Retina (tissue), 1 donor: ENCODE measurements around the gene TRA2B.
"Not testable (repeated sequence)": the region's sequence is repeated elsewhere in the genome, so short reads cannot be mapped to it uniquely, and the experiment has no call there.

Experiments used
- DNase-seq: peaks from one replicate; pipeline ENCODE4 v3.0.0-alpha.2; 2016

The TRA2B gene

GRCh38 chr3:185926445-185926844 lies 11.4 kb downstream of the TRA2B start:
- no peak for DNase-seq

GRCh38 chr3:185925353-185925752 lies 12.5 kb downstream of the TRA2B start:
- no peak for DNase-seq

DNA sequence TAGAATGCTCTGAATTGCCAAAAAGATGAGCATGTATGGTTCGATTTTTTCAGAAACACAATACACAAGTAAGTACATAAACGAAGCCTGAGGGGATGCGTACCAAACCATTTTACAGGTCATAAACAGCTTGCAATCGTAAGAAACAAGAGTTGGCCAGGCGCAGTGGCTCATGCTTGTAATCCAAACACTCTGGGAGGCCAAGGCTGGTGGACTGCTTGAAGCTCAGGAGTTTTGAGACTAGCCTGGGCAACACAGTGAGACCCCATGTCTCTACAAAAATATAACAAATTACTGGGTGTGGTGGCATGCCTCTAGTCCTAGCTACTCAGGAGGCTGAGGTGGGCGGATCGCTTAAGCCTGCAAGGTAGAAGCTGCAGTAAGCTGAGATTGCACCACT lies 13.4 kb downstream of the TRA2B start:
- DNase-seq = no peak

DNA sequence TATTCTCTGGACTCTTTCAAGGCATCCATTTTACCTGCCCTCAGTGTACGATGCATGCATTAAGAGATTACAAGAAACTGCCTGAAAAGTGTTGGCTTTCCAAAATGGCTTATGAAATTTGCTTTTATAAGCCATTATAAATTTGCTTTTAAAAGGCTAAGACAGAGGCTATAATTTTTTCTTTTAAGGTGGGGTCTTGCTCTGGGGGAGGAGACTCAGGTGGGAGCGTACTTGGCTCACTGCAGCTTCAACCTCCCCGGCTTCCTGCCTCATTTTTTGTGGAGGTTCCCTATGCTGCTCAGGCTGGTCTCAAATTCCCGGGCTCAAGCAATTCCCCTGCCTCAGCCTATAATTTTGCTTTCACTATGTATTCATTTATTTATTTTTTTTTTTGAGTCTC lies 17.6 kb downstream of the TRA2B start:
- DNase-seq = no peak

DNA sequence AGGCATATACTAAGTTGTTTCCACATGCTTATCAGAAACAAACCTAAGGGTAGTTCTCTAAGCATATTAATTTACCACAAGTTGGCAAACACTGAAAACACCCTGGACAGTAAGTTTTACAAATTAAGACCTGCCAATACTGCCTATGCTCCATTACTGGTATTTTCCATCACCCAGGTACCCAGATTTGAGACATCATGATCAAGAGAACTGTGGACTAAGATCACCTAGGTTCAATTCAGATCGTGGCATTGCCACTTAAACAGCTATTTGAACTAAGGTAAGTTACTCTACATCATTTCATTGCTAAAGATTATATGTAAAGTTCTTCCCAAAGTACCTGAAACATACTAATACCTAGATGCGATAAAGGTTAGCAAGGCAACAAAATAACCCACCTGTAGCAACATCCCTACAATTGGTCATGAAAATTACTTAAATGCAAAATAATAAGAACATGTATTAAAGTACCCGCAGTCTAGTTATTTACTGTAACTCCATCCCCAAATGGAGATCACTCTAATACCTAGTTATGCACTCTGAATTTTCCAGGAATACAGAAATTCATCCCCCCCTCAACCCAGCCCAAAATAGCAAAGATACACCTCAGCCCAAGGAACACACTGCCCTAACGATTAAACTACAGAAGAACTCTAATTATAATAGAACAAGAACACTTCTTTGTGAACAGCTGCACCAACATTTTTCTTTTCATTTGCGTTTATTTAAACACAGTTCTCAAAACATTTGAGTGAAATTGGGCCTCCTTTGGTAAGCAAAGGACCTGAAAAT lies 21.6 kb downstream of the TRA2B start:
- DNase-seq = no peak

DNA sequence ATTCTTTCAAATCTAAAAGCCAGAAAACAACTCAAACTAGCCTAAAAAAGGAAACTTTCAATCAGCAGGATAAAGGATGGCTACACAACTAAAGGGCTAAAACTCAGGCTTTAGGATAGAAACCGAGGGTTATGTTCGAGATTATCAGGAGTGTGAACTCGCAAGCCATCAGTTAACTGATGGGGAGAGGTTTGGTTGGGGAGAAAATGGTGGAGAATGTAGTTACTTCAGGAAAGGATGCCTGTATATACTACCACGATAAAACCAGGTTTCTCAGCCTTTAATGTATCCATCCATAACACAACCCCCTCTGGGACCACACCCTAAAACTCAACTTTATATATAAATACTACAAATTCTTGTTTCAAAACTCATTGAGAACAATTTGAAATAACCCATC lies 22.2 kb downstream of the TRA2B start:
- DNase-seq = no peak

DNA sequence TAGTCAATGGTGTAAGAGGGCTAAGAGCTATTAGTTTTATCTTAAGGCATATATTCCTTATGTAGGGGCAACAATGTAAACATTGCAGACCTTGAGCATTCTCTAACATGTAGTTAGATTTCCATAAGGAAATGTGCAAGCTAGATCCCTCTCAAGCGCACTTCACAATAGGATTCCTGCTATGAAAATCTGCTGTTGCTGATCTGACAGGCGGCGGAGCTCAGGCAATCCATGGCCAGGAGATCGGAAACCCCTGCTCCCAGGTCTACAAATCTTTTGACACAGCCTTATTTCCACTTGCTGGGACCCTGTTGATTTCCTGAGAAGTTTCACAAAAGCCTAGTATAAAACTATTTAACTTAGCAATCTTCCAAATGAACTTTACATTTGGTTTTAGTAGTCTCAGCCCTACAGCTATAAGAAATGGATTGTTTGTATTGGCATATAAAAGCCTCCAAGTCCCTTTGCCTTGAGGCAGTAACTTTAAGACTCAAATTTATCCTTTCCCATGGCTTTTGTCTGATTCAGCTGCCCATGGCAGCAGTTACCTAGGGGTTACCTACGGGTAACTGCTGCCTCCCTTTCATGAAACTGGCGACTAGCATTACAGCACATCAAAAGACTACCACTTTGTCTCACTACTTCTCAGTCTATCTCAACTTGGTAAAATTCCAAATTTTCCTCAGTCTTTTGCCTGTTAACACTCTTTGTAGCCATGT lies 22.7 kb downstream of the TRA2B start:
- DNase-seq = no peak

- no peak for DNase-seq
These were observed 24.6 kb downstream of the TRA2B start for GRCh38 chr3:185912929-185913901.

GRCh38 chr3:185912512-185912911 lies 25.3 kb downstream of the TRA2B start:
- DNase-seq = no peak

- DNase-seq = not testable (repeated sequence)
These were observed 26.8 kb downstream of the TRA2B start for GRCh38 chr3:185911076-185911448.

DNA sequence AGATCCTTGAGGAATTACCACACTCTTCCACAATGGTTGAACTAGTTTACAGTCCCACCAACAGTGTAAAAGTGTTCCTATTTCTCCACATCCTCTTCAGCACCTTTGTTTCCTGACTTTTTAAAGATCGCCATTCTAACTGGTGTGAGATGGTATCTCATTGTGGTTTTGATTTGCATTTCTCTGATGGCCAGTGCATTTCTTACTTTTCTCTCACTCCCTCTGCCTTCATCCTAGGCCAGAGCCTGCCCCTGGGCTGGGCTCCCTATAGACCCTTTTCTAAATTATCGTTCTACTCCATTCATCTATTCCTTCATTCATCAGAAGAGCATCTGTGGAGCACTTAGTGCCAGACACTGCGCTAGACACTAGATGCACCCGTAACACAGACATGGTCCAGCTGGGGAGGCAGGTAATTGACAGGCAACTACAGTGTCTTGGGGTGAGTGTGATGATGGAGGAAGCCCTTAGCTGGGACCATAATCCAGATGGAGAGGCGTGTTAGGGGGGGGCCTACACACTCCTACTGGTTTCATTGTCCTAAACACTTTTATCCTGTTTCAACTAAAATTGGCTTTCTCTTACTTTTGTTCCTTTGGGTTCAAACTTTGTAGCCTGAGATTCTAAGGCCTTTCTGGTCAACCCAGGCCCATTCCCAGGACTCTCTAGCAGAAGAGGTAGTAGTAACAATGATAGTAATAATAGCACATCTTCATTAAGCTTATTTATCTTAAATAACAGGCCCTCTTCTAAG lies 27.3 kb downstream of the TRA2B start:
- DNase-seq = not testable (repeated sequence)

DNA sequence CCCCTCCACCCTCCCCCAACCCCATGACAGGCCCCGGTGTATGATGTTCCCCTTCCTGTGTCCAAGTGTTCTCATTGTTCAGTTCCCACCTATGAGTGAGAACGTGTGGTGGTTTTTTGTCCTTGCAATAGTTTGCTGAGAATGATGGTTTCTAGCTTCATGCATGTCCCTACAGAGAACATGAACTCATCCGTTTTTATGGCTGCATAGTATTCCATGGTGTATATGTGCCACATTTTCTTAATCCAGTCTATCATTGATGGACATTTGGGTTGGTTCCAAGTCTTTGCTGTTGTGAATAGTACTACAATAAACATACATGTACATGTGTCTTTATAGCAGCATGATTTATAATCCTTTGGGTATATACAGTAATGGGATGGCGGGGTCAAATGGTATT lies 27.9 kb downstream of the TRA2B start:
- DNase-seq = not testable (repeated sequence)

DNA sequence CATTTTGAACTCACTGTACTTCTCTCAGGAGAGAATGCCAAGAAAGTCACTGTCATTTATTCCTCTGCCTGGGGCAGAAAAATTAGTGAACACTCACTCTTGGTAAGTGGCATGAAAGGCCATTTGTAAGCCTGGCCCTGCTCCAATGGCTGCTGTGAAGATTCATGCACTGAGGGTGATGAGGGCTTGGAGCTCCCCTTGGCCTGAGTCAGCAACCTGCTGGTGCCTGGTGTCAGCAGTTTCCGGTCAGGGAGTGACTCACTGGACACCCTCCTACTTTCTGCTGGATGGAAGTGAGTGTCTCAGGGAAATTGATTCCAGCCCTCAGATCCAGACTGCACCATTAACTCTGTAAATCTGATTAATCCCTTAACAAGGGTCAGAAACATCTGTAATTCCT lies 37.6 kb downstream of the TRA2B start:
- no peak for DNase-seq

DNA sequence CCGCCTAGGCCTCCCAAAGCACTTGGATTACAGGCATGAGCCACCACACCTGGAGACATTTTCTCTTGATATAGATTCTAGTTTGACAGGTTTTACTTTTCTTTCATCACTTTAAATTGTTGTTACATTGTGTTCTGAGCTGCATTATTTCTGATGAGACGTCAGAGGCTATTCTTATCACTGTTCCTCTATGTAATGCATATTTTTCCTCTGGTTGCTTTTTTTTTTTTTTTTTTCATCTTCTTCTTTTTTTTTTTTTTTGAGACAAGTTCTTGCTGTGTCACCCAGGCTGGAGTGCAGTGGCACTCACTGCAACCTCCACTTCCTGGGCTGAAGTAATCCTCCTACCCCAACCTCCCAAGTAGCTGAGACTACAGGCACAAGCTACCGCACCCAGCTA lies 41.2 kb downstream of the TRA2B start:
- no peak for DNase-seq

DNA sequence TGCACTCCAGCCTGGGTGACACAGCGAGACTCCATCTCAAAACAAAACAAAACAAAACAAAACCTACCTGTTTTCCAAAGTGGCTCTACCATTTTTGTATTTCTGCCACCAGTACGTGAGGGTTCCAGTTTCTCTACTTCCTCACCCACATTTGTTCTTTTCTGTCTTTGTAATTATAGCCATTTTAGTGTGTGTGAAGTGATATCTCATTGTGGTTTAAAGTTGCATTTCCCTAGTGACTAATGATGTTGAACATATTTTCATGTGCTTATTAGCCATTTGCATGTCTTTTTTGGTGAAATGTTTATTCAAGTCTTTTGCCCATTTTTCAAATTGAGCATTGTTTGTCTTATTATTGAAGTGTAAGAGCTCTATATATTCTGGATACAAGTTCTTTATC lies 50.7 kb downstream of the TRA2B start:
- no peak for DNase-seq

GRCh38 chr3:185884641-185885040 lies 53.2 kb downstream of the TRA2B start:
- no peak for DNase-seq

DNA sequence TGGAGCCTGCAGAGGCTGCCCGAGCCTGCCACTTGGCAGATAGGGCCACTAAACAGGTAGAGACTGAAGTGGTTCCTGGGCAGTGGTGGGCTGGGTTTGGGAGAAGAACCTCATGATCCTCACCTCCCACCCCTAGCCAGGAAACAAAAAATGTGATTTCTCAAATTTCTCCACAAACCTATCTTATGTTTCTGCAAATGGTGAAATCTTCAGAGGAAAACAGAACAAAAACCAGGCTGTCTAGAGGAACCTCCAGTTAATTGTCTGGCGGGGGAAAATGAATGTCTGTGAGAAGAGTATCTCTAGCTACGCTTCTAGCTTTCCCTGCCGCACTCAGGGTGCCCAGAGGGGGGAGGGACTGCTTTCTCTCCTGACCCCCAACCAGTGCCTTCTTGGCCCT lies 55.9 kb downstream of the TRA2B start:
- DNase-seq = no peak

DNA sequence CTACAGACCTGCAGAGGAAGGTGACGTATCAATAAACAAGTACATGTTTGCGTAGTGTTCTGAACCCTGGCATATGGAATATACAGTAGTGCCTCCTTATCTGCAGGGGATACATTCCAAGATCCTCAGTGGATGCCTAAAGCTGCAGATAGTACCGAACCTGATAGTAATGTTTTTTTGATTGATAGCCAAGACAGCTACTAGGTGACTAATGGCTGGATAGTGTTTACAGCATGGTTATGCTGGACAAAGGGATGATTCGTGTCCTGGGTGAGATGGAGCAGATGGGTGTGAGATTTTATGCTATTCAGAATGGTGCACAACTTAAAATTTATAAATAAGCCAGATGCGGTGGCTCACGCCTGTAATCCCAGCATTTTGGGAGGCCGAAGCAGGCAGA lies 57.2 kb downstream of the TRA2B start:
- no peak for DNase-seq

DNA sequence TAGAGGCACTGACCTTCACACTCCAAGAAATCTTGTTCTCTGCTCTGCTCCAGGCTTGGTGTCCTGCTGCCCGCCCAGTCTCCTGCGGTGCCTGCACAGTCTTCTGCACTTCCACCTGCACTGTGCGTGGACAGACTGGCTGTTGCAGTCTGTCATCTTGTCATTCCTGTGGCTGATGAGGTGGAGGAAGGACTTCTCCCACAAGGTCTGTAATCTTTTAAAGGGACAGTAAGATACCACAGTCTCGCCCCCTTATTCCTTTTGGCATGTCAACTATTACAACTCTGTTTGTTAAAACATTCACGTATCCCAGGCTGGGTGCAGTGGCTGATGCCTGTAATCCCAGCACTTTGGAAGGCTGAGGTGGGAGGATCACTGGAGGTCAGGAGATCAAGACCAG lies 58.9 kb downstream of the TRA2B start:
- DNase-seq = no peak

DNA sequence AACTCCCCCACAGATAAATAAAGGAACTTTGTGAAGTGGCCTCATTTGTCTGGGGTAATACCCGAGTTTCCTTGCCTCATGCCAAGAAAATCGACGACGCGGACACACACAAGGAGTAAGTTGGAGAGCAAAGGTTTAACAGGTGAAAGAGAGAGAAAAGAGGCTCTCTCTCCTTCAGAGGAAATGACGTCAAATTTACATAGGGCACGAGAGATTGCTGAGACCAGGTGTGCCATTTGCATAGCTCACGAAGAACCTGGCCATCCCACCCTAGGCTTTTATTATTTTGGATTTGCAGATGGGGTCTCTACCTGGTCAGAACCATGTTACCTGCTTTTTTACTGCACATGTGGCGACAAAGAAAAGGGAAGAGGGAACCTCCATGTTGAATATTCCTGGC lies 63.7 kb downstream of the TRA2B start:
- no peak for DNase-seq

- DNase-seq = no peak
These were observed 70.2 kb downstream of the TRA2B start for GRCh38 chr3:185867650-185868049.

DNA sequence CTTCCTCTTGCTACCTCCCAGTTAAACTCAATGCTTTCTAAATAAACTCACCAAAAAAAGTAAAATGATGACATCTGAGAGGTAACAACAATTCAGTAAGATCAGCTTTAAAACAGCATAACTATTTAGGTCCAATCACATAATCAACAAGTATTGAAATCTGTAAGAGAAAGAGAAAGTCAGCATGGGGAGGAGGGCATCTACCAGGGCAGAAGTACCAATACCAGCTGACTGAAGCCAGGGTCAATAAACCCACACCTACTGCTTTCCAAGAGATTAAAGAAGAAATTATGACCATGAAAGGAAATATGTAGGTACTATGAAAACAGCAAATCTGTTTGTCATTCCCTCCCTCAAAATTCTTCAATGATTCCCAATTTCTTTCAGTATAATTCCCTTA lies 70.8 kb downstream of the TRA2B start:
- DNase-seq = no peak

- DNase-seq = no peak
These were observed 71.3 kb downstream of the TRA2B start for GRCh38 chr3:185866555-185866954.
